Parathyroid adenoma (tissue), 2 donors: ENCODE data around the gene CHST11.

Experiments
- H2AFZ ChIP-seq: fragments of 300-600 bp; sonication (generic); one replicate; pipeline ENCODE4 v1.7.0; 2017; ENCODE audit warnings: antibody characterized with exemption, mild to moderate bottlenecking
- H3K27ac ChIP-seq: fragments of 300-600 bp; sonication (generic); one replicate; pipeline ENCODE4 v1.7.0; 2017
- H3K27me3 ChIP-seq: fragments of 300-600 bp; sonication (generic); one replicate; pipeline ENCODE4 v1.7.0; 2017; ENCODE audit warnings: low read length; ENCODE audit not compliant: control insufficient read depth, insufficient read depth
- H3K36me3 ChIP-seq: fragments of 300-600 bp; sonication (generic); one replicate; pipeline ENCODE4 v1.7.0; 2017; ENCODE audit warnings: low read length; ENCODE audit not compliant: control insufficient read depth, insufficient read depth
- H3K4me1 ChIP-seq: fragments of 300-600 bp; sonication (generic); one replicate; pipeline ENCODE4 v1.7.0; 2017; ENCODE audit warnings: control low read depth
- H3K4me2 ChIP-seq: fragments of 300-600 bp; sonication (generic); one replicate; pipeline ENCODE4 v1.7.0; 2017; ENCODE audit warnings: low read length
- H3K4me3 ChIP-seq: fragments of 300-600 bp; sonication (generic); one replicate; pipeline ENCODE4 v1.7.0; 2017; ENCODE audit warnings: low read depth, low read length
- H3K79me2 ChIP-seq: fragments of 300-600 bp; sonication (generic); one replicate; pipeline ENCODE4 v1.7.0; 2017; ENCODE audit warnings: control low read depth
- H3K9ac ChIP-seq: fragments of 300-600 bp; sonication (generic); one replicate; pipeline ENCODE4 v1.7.0; 2017; ENCODE audit warnings: mild to moderate bottlenecking
- H3K9me3 ChIP-seq: fragments of 300-600 bp; sonication (generic); one replicate; pipeline ENCODE4 v1.7.0; 2017; ENCODE audit warnings: low read length; ENCODE audit not compliant: control insufficient read depth
- TF ChIP-seq, protein P1 (sequence below): fragments of 300-600 bp; sonication (generic); IDR thresholded peaks from one replicate; pipeline ENCODE4 v1.7.0; 2017; ENCODE audit warnings: antibody characterized with exemption, mild to moderate bottlenecking
- donor health status: primary hyperparathyroidism.

CHST11 gene

DNA sequence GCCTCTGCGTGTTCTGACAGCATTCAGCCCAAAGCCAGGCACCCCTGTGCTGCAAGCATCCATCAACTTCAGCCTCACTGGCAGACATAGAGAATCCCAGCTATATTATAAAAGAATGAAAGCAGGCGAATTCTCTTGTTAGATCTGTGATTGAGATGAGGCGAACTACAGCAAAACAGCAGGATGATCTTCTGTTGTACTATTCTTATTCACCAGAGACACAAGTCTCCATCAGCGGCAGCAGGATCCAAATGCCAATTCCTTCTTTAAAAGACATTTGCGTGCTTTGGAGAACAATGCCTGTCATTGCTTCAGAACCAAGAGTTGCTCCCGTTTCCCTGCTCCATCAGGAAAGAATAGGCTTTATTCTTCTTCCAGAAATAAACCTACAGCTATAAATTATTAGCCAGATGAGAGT, 312.4 kb downstream of the CHST11 start:
- Histone ChIP-seq H3K9me3 (no peaks in the 10 kb centered on the region), H3K27me3 (no peaks in the 10 kb centered on the region), H3K27ac (no peak overlapping the region), H3K4me2 (no peak overlapping the region), H3K9ac (no peak overlapping the region), H3K4me3 (no peak overlapping the region), H3K79me2 (no peaks in the 10 kb centered on the region), H2AFZ (no peak overlapping the region), H3K4me1 (no peaks in the 10 kb centered on the region), H3K36me3 (peaks cover 2% of the 10 kb centered on the region)
- TF ChIP-seq, protein P1, sequence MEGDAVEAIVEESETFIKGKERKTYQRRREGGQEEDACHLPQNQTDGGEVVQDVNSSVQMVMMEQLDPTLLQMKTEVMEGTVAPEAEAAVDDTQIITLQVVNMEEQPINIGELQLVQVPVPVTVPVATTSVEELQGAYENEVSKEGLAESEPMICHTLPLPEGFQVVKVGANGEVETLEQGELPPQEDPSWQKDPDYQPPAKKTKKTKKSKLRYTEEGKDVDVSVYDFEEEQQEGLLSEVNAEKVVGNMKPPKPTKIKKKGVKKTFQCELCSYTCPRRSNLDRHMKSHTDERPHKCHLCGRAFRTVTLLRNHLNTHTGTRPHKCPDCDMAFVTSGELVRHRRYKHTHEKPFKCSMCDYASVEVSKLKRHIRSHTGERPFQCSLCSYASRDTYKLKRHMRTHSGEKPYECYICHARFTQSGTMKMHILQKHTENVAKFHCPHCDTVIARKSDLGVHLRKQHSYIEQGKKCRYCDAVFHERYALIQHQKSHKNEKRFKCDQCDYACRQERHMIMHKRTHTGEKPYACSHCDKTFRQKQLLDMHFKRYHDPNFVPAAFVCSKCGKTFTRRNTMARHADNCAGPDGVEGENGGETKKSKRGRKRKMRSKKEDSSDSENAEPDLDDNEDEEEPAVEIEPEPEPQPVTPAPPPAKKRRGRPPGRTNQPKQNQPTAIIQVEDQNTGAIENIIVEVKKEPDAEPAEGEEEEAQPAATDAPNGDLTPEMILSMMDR, result no peak

DNA sequence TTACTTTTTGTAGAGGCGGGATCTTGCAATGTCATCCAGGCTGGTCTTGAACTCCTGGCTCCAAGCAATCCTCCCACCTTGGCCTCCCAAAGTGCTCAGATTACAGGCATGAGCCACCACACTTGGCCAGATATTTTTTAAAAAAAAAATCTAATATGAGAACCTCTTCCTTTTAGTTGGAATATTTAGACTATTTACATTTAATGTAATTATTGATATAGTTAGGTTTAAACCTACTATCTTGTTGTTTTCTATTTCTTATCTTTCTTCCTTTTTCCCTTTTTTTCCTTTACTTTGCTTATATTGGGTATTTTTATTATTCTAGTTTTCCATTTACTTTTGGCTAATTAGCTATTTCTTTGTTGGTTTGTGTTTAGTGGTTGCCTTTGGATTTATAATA, 315.6 kb downstream of the CHST11 start:
- H2AFZ ChIP-seq, result no peak overlapping the region
- no peak overlapping the region for H3K9ac ChIP-seq
- H3K9me3 ChIP-seq, result no peaks in the 10 kb centered on the region
- H3K79me2 ChIP-seq, result no peaks in the 10 kb centered on the region
- H3K4me2 ChIP-seq, result no peak overlapping the region
- H3K27ac ChIP-seq, result no peak overlapping the region
- no peaks in the 10 kb centered on the region for H3K27me3 ChIP-seq
- no peak overlapping the region for H3K4me3 ChIP-seq
- TF ChIP-seq, protein P1, result no peak
- no peaks in the 10 kb centered on the region for H3K4me1 ChIP-seq
- H3K36me3 ChIP-seq, result peaks cover 2% of the 10 kb centered on the region

DNA sequence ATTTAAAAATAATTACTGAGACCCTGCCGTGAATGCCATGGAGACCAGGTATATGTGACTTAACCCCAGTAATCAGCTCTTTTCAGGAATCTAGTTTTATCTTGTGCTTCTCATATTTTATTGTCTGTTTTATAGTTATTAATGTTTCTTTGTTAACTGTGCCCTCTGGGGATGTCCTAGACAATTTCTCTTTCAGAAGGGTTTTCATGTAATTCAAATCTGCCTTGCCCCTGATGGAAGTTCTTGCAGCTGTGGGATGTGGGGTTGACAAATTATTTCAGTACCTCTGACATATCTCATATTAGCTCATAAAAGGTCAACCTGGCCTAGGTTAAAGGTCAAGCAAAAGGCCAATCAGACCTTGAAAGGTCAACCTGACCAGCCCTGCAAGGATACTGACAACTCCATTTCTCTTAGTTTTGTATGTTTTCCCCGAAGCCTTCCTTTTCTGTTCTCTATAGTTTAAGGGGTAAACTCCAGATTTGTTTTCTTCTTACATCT, 319.0 kb downstream of the CHST11 start:
- H3K27ac ChIP-seq, result no peak overlapping the region
- no peaks in the 10 kb centered on the region for H3K9me3 ChIP-seq
- H3K4me1 ChIP-seq, result no peaks in the 10 kb centered on the region
- peaks cover 2% of the 10 kb centered on the region for H3K36me3 ChIP-seq
- no peak overlapping the region for H3K4me3 ChIP-seq
- no peaks in the 10 kb centered on the region for H3K79me2 ChIP-seq
- TF ChIP-seq, protein P1, result no peak
- H3K4me2 ChIP-seq, result no peak overlapping the region
- H2AFZ ChIP-seq, result no peak overlapping the region
- no peak overlapping the region for H3K9ac ChIP-seq
- no peaks in the 10 kb centered on the region for H3K27me3 ChIP-seq

DNA sequence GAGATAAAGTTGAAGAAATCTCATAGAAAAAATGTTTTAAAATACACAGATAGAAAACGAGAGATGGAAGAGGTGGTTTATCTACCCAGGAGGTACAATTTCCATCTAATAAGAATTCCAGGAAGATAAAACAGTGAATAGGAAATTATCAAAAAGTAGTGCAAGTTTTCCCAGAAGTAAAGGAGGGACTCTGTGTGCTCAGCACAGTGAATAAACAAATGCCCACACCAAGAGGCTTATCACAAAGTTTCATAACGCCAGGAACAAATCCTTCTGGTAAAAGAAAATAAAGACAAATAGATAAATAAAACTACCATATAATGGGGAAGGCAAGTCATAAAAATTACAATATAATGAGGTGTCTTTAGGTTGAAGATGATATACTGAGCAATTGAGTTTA, 322.4 kb downstream of the CHST11 start:
- Histone ChIP-seq H3K27me3 (no peaks in the 10 kb centered on the region), H3K4me1 (no peaks in the 10 kb centered on the region), H3K36me3 (no peaks in the 10 kb centered on the region), H2AFZ (no peak overlapping the region), H3K79me2 (no peaks in the 10 kb centered on the region), H3K9ac (no peak overlapping the region), H3K4me3 (no peak overlapping the region), H3K27ac (no peak overlapping the region), H3K4me2 (no peak overlapping the region), H3K9me3 (no peaks in the 10 kb centered on the region)
- TF ChIP-seq, protein P1, result no peak

DNA sequence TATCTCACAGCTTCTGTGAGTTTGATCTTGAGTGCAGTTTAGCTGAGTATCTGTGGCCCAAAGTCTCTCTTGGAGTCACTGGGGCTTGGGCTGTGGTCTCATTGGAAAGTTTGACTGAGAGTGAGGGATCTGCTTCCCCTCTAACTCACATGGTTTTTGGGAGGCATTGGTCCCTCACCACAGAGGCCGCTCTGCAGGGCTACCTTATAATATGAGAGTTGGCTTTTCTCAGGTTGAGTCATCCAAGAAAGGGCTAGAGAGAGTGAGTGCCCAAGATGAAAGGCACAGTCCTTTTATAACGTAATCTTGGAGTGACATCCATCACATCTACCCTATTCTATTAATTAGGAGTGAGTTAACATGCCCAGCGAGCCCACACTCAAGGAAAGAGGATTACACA, 325.5 kb downstream of the CHST11 start:
- TF ChIP-seq, protein P1, result no peak
- no peak overlapping the region for H3K27ac ChIP-seq
- no peaks in the 10 kb centered on the region for H3K4me1 ChIP-seq

More for the DNA sequence above, 325.5 kb downstream of the CHST11 start:
- H3K9me3 ChIP-seq, result no peaks in the 10 kb centered on the region
- H3K4me3 ChIP-seq, result no peak overlapping the region
- H3K9ac ChIP-seq, result no peak overlapping the region
- H3K4me2 ChIP-seq, result no peak overlapping the region
- no peaks in the 10 kb centered on the region for H3K79me2 ChIP-seq
- H2AFZ ChIP-seq, result no peak overlapping the region
- no peaks in the 10 kb centered on the region for H3K36me3 ChIP-seq
- no peaks in the 10 kb centered on the region for H3K27me3 ChIP-seq
